ENCODE results near the gene CLEC2B.

DNA sequence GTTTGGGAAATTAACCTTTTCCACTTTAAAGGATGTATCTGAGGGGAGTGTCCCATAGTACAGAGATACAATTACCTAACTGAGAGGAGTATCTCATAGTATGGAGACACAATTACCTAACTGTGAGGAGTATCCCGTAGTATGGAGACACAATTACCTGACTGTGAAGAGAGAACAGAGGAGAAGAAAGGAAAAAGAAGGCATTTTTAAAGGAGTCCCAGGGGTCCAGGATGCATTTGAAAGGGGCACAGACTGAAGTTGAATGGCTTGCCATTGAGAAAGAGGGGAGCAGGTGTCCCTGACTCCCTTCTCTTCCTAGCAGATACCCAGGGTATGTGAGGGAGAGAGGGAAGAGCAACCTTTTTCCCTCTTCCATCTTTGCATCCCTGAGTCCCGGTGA lies 30.1 kb upstream of the CLEC2B start:
- TF ChIP-seq, protein P1, sequence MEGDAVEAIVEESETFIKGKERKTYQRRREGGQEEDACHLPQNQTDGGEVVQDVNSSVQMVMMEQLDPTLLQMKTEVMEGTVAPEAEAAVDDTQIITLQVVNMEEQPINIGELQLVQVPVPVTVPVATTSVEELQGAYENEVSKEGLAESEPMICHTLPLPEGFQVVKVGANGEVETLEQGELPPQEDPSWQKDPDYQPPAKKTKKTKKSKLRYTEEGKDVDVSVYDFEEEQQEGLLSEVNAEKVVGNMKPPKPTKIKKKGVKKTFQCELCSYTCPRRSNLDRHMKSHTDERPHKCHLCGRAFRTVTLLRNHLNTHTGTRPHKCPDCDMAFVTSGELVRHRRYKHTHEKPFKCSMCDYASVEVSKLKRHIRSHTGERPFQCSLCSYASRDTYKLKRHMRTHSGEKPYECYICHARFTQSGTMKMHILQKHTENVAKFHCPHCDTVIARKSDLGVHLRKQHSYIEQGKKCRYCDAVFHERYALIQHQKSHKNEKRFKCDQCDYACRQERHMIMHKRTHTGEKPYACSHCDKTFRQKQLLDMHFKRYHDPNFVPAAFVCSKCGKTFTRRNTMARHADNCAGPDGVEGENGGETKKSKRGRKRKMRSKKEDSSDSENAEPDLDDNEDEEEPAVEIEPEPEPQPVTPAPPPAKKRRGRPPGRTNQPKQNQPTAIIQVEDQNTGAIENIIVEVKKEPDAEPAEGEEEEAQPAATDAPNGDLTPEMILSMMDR (IDR thresholded peaks at IDR 0.05): no peak
- TF ChIP-seq POLR2A (IDR thresholded peaks at IDR 0.05): no peak
